Measurements from ENCODE around the gene CDH4. TPM values are rescaled to one million over a fixed set of nuclear protein-coding genes. Genes with fewer than 3 reads are reported as not detected.

CDH4 gene
- total and polyA plus RNA-seq, 2 donors (not counting 1 experiment from before 2014, with no cell fraction given), result not detected

- Mint-ChIP-seq H3K27me3 (peaks cover 47% of the 10 kb centered on the region), H3K4me1 (peaks cover 2% of the 10 kb centered on the region), H3K27ac (no peak overlapping the region), H3K9me3 (ENCODE audit: insufficient read depth) (peaks cover 4% of the 10 kb centered on the region), H3K4me3 (peak overlapping the region; percentile 32)
- no peak overlapping the region for H3K4me3 ChIP-seq (ENCODE audit: control extremely low read depth in 1 of 5, extremely low read depth in 1 of 5, insufficient read depth in 1 of 5, low read depth in 2 of 5, low read length in 4 of 5)
- no peak overlapping the region for H3K4me2 ChIP-seq (replicated peaks; ENCODE audit: low read depth, low read length, poor library complexity, severe bottlenecking)
- H3K79me2 ChIP-seq (ENCODE audit: control insufficient read depth, insufficient read depth, low read length), result no peaks in the 10 kb centered on the region
- intact Hi-C loops (cut with micrococcal nuclease), result no loop called here
- no peaks in the 10 kb centered on the region for H4K20me1 ChIP-seq (ENCODE audit: control insufficient read depth, insufficient read depth, low read length, poor library complexity, severe bottlenecking)
- no peaks in the 10 kb centered on the region for H3K4me1 ChIP-seq (ENCODE audit: control insufficient read depth in 2 of 2, insufficient read depth in 2 of 2, low read length in 2 of 2)
- WGBS (ENCODE audit: insufficient coverage), result 21% methylated on average over 52 of the region's 62 CpGs
- TF ChIP-seq CTCF (IDR thresholded peaks at IDR 0.05), result no peak
- TF ChIP-seq EZH2 (IDR thresholded peaks at IDR 0.05; ENCODE audit: borderline replicate concordance, insufficient read depth, low read depth, low read length, poor library complexity, severe bottlenecking), result no peak
- H3K27ac ChIP-seq (ENCODE audit: low read length in 2 of 2), result no peak overlapping the region
- CTCF ChIA-PET, result no interaction called here
- no peak for DNase-seq
- no peak overlapping the region for H2AFZ ChIP-seq (ENCODE audit: insufficient read depth, low read depth, low read length, poor library complexity, severe bottlenecking)
- H3K36me3 ChIP-seq (replicated peaks in 1 of 2; ENCODE audit: control extremely low read depth in 1 of 2, control insufficient read depth in 1 of 2, extremely low read depth in 1 of 2, insufficient read depth in 2 of 2, low read length in 1 of 2), result no peaks in the 10 kb centered on the region
- peaks cover 0 to 16% (median 3%) of the 10 kb centered on the region in 4 experiments for H3K27me3 ChIP-seq (replicated peaks in 1 of 4; ENCODE audit: control extremely low read depth in 1 of 4, control insufficient read depth in 3 of 4, insufficient read depth in 4 of 4, low read length in 3 of 4)
- POLR2A ChIA-PET, result no interaction called here
- H3K9me3 ChIP-seq (ENCODE audit: control extremely low read depth in 1 of 3, control insufficient read depth in 2 of 3, insufficient read depth in 1 of 3, low read length in 2 of 3), result peaks cover 0 to 14% (median 0%) of the 10 kb centered on the region in 3 donors
- H3K9ac ChIP-seq (ENCODE audit: low read length), result no peak overlapping the region
- no peak for ATAC-seq (ENCODE audit: low read depth)
Measured at GRCh38 chr20:61253640-61254511, 1.8 kb downstream of the CDH4 start.

Data from B cell (primary cell).